22Rv1 (cell line): ENCODE results near the gene ATP2B2.

Experiments used
- H3K27ac ChIP-seq: fragments of 450-650 bp; 2 replicates; pipeline ENCODE4 v1.5.1; 2017
- ZFX ChIP-seq: fragments of 450-650 bp; IDR thresholded peaks from 2 replicates; pipeline ENCODE4 v1.6.1; 2017; ENCODE audit warnings: antibody characterized with exemption, borderline replicate concordance
- TF ChIP-seq, protein P1 (sequence below): fragments of 450-650 bp; IDR thresholded peaks from 2 replicates; pipeline ENCODE4 v1.5.1; 2017; ENCODE audit warnings: mild to moderate bottlenecking

The ATP2B2 gene

DNA sequence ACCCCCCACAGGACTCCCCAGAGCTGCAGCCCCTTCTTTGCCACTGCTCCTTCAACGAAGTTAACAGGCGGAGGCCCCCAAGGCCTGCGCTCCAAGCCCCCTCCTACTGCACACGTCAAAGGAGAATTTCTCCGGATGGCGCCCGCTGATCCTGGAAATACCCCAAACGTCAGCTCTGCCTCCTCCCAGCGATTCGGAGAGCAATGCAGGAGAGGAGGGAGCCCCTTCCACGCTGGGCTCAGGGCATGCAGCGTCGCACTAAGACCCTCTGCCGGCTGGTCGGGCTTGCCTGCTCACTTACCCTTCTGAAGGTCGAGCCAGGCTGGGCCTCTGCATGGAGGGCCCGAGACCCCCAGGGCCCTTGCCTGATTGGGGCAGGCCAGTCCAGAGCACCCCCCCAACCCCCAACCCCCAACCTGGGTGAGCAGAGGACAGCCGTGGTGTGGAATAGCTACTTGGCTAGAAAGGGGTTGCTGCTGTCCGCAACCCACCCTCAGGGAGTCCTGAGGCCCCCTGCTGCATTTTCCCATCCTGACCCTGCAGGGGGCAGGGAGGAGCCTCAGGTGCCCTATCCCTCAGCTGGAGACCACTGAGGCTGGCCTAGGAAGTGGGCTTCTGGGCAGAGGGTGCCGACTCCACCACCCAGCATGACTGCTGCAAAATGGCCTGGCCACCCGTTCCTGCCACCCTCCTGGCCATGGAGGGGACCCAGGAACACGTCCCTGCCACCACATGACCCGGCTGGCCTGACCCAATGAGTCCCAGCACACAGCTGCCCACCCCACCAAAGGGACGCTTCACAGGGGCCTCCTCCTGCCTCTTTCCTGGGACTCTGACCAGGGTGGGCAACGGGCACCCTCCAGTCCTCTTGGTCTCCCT lies 976 bp downstream of the ATP2B2 start:
- H3K27ac ChIP-seq = no peak overlapping the region
- TF ChIP-seq ZFX = no peak
- TF ChIP-seq, protein P1, sequence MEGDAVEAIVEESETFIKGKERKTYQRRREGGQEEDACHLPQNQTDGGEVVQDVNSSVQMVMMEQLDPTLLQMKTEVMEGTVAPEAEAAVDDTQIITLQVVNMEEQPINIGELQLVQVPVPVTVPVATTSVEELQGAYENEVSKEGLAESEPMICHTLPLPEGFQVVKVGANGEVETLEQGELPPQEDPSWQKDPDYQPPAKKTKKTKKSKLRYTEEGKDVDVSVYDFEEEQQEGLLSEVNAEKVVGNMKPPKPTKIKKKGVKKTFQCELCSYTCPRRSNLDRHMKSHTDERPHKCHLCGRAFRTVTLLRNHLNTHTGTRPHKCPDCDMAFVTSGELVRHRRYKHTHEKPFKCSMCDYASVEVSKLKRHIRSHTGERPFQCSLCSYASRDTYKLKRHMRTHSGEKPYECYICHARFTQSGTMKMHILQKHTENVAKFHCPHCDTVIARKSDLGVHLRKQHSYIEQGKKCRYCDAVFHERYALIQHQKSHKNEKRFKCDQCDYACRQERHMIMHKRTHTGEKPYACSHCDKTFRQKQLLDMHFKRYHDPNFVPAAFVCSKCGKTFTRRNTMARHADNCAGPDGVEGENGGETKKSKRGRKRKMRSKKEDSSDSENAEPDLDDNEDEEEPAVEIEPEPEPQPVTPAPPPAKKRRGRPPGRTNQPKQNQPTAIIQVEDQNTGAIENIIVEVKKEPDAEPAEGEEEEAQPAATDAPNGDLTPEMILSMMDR = no peak

DNA sequence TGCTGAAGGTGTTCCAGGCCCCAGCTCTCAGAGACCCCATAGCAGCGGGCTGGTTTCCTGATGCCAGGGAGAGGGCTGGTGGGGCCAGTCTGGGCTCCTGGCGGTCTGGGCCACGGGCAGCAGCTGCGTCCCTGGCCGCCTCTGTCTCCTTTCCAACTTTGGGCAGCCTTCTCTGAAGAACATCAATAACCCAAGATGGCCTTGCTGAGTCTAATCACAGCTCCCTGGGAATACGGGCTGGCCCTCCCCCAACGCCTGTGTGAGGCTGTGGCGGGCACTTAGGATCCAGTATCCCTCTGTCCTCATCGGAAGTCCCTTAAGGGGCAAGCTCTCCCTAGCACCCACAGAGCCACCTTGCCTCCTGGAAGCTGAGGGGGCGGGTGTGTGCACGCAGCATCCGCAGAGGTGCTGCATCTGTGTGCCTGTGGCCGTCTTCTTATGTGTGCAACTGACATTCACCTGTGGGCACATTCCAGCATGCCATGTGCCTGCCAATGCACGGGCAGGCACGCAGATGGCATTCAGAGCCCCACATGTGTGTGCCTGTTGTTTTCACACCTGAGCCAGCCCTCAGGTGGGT lies 2.1 kb downstream of the ATP2B2 start:
- TF ChIP-seq, protein P1 = no peak
- TF ChIP-seq ZFX = no peak
- H3K27ac ChIP-seq = no peak overlapping the region

DNA sequence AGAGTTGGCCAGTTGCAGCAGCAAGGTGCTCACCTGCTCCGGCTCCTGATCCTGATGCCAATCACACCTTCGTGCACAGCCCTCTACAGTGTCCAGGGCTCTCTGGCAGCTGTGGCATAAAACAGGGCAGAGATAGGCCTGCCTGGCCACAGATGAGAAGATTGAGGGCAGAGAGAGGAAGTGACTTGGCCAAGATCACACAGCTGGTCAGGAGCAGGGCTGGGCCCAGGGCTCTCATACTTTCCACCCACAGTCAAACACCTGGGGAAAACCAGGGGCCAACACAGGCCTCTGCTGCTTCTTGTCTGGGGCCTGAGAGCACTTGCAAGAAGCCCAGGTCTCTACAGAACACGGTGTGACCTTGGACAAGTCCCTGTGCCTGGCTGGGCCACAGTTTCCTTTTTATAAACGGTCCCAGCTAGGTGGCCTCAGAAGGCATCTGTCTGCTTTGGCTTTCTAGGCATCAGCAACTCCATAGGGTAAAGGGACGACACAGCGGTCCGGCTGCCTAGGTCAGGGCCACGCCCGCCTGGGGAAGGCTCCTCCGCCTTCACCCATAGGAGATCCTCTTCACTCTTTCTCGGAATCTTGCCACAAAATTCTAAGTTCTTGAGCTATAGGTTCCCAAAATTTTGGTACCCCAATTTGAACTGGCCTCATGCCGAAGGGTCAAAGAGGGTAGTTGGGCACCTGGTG lies 3.1 kb downstream of the ATP2B2 start:
- H3K27ac ChIP-seq = no peak overlapping the region
- TF ChIP-seq, protein P1 = no peak
- no peak for TF ChIP-seq ZFX

DNA sequence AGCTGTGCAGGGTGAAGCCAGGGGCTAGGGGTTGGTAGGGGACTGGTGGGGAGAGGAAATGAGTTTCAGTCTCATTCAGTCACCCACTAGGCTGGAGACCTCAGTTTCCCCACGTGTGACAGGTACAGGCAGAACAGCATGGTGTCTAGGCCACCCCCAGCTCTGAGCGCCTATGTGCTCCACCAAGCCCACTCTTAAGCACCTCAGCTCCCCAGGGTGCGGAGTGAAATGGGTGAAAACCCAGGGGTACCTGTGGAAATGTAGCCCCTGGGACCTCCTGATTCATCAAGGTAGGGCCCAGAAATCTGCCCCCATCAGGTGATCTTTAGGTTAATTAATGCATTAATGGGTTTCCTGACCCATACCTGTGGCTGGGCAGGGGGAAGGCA lies 3.7 kb downstream of the ATP2B2 start:
- no peak overlapping the region for H3K27ac ChIP-seq
- TF ChIP-seq, protein P1 = no peak
- no peak for TF ChIP-seq ZFX

DNA sequence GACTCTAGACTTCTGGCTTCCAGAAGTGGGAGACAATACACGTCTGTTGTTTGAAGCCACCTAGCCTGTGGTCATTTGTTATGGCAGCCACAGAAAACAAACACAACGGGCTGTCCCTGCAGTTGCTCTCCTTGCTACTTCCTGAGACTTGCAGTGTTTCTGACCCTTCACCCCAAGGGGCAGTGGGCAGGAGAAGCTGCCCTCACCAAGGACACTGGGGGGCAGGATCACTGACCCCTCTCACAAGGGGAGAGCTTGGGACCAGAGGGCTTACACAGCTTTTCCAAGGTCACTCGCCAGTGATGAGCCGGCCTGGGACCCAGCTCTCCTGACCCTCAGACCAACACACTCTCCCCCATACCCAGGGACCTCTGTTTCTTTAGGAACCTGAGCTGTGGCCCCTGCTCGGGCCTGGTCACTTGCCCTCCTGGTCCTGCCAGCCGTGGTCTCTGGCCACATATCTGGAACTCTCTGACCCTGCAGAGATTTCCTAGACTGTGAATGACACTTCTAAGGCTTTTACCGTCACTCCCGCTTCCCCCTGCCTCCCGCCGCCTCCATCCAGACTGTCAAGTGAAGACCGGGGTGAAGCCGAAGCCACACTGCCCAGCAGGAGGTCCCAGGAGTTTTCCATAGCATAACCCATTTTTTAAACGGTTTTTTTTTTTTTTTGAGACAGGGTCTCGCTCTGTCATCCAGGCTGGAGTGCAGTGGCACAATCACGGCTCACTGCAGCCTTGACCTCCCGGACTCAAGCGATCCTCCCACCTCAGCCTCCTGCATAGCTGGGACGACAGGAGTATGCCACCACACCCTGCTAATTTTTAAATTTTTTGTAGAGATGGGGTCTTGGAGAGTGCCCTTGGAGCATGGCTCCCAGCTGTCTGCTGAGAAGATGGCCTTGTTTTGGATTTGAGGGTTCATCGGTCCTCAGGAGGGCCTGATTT lies 4.4 kb downstream of the ATP2B2 start:
- no peak for TF ChIP-seq ZFX
- TF ChIP-seq, protein P1 = no peak
- H3K27ac ChIP-seq = no peak overlapping the region

DNA sequence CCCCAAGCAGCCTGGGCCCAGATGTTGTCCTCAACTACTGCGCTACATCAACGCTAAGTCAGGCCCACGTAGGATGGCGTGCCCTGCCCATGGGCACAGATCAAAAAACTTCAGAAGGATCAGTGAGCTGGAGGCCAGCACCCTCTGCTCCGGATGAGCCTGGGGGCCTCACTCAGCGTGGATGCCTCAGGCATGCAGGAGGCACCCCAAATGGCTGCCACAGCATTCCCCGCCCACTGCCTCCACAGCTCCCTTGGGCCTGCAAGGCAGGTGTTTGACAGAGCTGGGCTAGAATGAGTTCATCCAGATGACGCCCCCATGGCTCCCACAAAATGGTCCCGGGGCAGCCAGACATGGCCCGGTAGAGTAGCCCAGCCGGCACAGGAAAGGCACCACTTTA lies 7.1 kb downstream of the ATP2B2 start:
- TF ChIP-seq ZFX = no peak
- TF ChIP-seq, protein P1 = no peak

More for the DNA sequence above, 7.1 kb downstream of the ATP2B2 start:
- no peak overlapping the region for H3K27ac ChIP-seq
